ENCODE data around the gene OR52W1.

Gene OR52W1

GRCh38 chr11:6229911-6230310 is 30.9 kb downstream of the OR52W1 start:
- TF ChIP-seq, protein P1, sequence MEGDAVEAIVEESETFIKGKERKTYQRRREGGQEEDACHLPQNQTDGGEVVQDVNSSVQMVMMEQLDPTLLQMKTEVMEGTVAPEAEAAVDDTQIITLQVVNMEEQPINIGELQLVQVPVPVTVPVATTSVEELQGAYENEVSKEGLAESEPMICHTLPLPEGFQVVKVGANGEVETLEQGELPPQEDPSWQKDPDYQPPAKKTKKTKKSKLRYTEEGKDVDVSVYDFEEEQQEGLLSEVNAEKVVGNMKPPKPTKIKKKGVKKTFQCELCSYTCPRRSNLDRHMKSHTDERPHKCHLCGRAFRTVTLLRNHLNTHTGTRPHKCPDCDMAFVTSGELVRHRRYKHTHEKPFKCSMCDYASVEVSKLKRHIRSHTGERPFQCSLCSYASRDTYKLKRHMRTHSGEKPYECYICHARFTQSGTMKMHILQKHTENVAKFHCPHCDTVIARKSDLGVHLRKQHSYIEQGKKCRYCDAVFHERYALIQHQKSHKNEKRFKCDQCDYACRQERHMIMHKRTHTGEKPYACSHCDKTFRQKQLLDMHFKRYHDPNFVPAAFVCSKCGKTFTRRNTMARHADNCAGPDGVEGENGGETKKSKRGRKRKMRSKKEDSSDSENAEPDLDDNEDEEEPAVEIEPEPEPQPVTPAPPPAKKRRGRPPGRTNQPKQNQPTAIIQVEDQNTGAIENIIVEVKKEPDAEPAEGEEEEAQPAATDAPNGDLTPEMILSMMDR (IDR thresholded peaks at IDR 0.05; ENCODE audit: extremely low read depth, missing control alignments): no peak
- DNase-seq (ENCODE audit: low spot score): no peak

GRCh38 chr11:6232899-6233298 is 33.9 kb downstream of the OR52W1 start:
- TF ChIP-seq, protein P1 (IDR thresholded peaks at IDR 0.05; ENCODE audit: extremely low read depth, missing control alignments): no peak
- DNase-seq (ENCODE audit: low spot score): no peak

- no peak for DNase-seq (ENCODE audit: low spot score)
Measured at GRCh38 chr11:6233984-6234386, 35.0 kb downstream of the OR52W1 start.

DNA sequence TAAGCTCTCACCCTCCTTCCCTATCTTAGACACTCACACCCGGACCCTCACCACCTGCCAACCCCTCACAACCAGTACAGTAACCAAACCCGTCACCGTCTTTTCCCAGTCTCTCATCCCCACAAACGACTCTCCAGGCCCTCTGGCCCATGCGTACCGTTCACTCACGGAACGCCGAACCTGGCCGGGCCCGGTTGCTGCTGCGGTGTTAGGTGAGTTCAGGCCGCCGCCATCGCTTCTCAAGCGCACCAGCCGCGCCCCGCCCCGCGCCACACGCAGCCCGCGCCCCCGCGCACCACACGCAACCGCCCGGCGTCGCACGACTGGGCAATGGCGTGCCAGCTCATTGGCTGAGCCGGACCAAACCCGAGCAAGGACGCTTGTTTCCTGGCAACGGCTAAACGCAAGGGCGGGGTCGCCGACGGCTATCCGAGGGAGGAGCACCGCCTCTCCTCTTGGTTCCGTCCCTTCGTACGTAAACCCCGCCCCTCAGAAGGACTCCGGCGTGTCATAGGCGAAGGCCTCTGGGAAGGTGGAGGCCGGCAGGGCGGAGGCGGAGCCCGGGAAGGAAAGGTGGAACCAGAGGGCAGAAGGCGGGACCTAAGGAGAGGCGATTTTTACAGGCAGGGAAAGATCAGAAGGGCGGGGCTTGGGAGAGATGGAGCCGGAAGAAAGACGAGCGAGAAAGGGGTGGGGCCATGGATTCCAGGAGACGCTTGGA is 35.5 kb downstream of the OR52W1 start, which contains the start of gene FHIP1B:
Gene FHIP1B, minus strand, starts transcription at position 250 of the 721 bp plus-strand sequence. CDS start 10,120 bp downstream, outside the sequence.
- TF ChIP-seq, protein P1 (IDR thresholded peaks at IDR 0.05; ENCODE audit: extremely low read depth, missing control alignments): no peak

More at GRCh38 chr11:6233984-6234386, 35.0 kb downstream of the OR52W1 start:
- TF ChIP-seq, protein P1 (IDR thresholded peaks at IDR 0.05; ENCODE audit: extremely low read depth, missing control alignments): no peak

GRCh38 chr11:6237266-6237665 is 38.2 kb downstream of the OR52W1 start:
- no peak for DNase-seq (ENCODE audit: low spot score)
- TF ChIP-seq, protein P1 (IDR thresholded peaks at IDR 0.05; ENCODE audit: extremely low read depth, missing control alignments): no peak

More for the DNA sequence above, 35.5 kb downstream of the OR52W1 start, which contains the start of gene FHIP1B:
- peak; percentile 97 for DNase-seq (ENCODE audit: low spot score)

- no peak for DNase-seq (ENCODE audit: low spot score)
- TF ChIP-seq, protein P1 (IDR thresholded peaks at IDR 0.05; ENCODE audit: extremely low read depth, missing control alignments): no peak
Measured at GRCh38 chr11:6237761-6238302, 38.8 kb downstream of the OR52W1 start.

GRCh38 chr11:6238902-6239301 is 39.9 kb downstream of the OR52W1 start, which contains the start of gene CNGA4:
TSS of gene CNGA4 (plus strand) at chr11:6239089. CDS start at chr11:6239207, 118 bp downstream.
- TF ChIP-seq, protein P1 (IDR thresholded peaks at IDR 0.05; ENCODE audit: extremely low read depth, missing control alignments): no peak
- DNase-seq (ENCODE audit: low spot score): no peak

Measured in GM20000 (cell line).